ENCODE results near the gene SHPK. TPM values are rescaled to one million over a fixed set of nuclear protein-coding genes. Genes with fewer than 3 reads are reported as not detected.
A peak's percentile ranks its signal among the peaks of the same experiment; 100 is the strongest.

Gene SHPK
- total RNA-seq, 1 experiment from 2014 or later, result 4.9 TPM

DNA sequence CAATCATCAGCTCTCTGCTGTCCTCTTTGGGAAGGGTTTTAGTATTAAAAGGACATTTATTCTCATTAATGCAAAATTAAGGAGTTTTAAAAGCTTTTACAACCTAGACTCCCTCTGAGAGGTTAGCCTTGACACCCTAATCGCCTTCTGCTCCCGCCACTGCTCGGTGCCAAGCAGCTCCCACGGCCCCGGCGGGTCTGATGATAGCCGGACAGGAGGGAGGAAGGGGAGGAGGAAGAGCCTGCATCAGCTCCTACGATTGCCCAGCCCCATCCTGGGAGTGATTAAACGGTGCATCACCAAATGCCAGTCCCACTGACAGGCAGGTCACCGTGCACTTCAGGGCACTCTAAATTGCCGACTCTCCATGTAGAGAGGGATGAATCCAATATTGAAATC is 8.3 kb downstream of the SHPK start:
- DNase-seq (ENCODE audit: low spot score), result no peak

DNA sequence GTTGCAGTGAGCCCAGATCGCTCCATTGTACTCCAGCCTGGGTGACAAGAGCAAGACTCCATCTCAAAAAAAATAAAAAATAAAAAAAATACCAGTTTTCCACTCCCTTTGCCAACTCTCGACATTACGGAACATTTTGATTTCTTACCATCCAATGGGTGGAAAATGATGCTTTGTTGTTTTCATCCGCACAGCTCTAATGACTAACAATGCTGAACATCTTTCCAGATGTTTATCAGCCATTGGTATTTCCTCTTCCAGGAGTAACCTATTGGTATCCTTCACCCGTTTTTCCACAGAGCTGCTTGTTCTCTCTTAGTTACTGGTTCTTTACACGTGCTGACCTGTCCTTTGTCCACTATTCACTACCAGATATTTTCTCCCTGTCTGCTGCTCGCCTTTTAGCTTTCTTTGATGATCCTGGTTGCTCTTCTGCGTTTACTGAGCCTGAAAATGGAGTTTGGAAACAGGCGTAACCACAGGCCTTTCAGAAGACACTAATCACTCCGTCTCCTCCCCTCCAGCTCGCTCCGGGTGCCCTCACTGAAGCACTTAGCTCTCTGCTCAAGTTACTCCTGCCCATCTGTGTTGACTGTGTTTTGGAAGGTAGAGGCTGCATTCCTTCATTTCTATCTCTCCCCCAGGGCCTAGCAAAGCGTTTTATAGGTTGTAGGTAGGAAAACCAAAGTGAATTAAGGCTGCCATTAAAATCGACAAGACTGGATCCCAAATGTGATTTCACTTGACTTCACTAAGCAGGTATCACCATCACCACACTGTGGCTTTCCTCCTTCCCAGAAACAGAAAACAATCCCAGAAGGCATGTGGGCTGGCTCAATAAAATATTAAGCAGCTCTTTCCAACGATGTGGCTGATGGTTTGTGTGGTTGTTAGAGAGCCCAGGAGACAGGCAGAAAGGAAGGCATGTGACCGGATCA is 8.9 kb downstream of the SHPK start:
- no peak for DNase-seq (ENCODE audit: low spot score)

GRCh38 chr17:3622977-3623594 is 13.0 kb downstream of the SHPK start:
- DNase-seq (ENCODE audit: low spot score), result no peak

- no peak for DNase-seq (ENCODE audit: low spot score)
Measured at GRCh38 chr17:3621146-3621720, 14.8 kb downstream of the SHPK start.

GRCh38 chr17:3615160-3615870 is 20.7 kb downstream of the SHPK start:
- no peak for DNase-seq (ENCODE audit: low spot score)

DNA sequence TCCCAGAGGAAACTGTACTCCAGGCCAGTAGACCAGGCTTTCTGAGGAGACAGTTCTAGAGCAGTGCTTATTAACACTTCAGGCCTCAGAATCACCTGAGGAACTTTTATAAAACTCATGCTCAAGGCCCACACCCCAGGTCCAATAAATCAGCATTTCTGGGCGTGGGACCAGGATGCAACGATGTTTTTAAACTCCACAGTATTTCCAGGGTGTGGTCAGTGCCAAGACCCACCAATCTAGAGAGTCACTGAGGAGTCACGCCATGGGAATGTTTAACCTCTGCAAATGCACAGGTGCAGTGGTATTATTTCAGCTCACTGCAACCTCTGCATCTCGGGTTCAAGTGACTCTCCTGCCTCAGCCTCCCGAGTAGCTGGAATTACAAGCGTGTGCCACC is 22.9 kb downstream of the SHPK start:
- DNase-seq (ENCODE audit: low spot score), result no peak

DNA sequence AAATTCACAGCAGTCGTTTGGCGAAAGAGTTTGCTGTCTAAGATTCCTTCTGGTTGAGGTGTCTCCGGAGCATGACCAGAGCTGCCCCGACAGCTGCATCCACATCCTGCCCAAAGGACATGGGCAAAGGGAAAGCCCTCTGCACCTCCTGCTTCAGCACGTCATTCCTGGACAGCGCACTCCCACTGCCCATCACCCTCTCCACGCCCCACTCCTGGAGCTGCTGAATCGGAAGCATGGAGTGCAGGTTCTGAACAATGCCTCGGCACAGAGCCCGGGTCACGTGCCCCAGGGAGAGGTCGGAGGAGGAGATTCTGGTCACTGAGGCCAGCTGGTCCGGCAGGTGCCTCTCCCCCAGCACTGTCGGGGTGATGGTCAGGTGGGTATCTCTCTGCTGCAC is 25.5 kb downstream of the SHPK start:
- no peak for DNase-seq (ENCODE audit: low spot score)

DNA sequence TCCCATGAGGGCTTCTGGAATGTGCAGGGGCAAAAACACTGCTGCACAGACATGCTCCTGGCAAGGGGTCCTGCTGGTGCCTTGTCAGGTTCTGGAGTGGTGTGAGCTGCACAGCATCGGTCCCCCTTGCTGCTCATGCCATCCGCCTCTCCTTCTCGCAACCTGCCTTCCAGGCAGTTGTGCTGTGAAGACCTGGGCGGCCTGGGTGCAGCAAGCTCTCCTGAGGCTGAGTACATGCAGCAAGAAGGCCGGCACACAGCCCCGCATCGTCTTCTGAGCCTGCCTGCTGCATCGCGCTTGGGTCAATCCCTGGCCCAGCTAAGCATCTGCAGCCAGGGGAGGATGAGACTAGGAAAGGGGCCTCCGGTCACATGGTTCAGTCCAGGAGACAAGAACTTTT is 26.4 kb downstream of the SHPK start:
- DNase-seq (ENCODE audit: low spot score), result no peak

GRCh38 chr17:3603870-3604259 is 32.2 kb downstream of the SHPK start:
- DNase-seq (ENCODE audit: low spot score), result no peak

GRCh38 chr17:3603119-3603869 is 32.8 kb downstream of the SHPK start:
- no peak for DNase-seq (ENCODE audit: low spot score)

- peak; percentile 21 for DNase-seq (ENCODE audit: low spot score)
Measured at GRCh38 chr17:3602499-3602898, 33.6 kb downstream of the SHPK start.

DNA sequence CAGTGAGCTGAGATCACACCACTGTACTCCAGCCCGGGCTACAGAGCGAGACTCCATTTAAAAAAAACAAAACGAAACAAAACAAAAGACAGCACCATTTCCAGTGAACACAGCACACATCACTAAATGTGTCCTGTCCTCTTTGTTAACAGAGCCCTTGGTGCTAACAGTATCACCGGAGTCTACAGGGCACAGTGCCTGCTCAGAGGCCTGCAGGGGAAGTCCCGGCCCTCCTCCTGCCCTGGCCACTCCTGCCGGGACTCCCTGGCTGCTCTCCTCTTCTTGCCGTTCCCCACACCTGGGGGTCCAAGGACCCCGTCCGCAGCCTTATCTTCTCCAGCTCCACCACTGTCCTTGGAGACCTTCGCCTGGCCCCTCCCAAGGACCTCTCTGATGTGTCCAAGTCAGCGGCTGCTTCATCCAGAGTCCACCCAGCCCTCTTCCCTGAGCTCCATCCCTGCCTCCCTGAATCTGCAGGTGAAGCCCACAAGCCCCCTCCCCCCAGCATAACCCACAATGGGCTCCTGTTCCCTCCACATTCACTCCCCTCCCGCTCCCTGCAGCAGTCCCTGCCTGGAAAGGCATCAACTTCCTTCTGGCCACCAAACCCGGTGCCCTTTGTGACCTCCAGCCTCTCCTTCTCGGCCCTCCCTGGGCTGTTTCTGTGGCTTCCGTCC is 35.4 kb downstream of the SHPK start:
- DNase-seq (ENCODE audit: low spot score), result no peak

- DNase-seq (ENCODE audit: low spot score), result no peak
Measured at GRCh38 chr17:3598078-3598477, 38.0 kb downstream of the SHPK start.

- no peak for DNase-seq (ENCODE audit: low spot score)
Measured at GRCh38 chr17:3596804-3597464, 39.1 kb downstream of the SHPK start.

DNA sequence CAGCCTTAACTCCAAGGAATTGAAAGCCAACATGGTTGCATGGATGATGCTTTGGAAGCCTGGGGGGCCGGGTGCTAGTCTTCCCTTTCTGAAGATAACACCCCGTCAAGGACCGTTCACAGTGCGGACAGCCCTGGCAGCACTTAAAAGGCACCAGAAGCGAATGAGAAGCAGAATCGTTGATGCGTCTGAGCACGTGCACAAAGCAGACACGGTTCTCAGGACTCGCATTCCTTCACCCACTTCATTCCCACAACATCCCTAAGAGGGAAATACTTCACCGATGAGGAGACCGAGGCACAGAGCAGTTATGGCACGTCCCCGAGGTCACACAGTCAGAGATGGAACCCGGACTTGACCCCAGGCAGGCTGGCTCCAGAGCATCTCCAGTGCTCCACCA is 41.1 kb downstream of the SHPK start:
- DNase-seq (ENCODE audit: low spot score), result no peak

DNA sequence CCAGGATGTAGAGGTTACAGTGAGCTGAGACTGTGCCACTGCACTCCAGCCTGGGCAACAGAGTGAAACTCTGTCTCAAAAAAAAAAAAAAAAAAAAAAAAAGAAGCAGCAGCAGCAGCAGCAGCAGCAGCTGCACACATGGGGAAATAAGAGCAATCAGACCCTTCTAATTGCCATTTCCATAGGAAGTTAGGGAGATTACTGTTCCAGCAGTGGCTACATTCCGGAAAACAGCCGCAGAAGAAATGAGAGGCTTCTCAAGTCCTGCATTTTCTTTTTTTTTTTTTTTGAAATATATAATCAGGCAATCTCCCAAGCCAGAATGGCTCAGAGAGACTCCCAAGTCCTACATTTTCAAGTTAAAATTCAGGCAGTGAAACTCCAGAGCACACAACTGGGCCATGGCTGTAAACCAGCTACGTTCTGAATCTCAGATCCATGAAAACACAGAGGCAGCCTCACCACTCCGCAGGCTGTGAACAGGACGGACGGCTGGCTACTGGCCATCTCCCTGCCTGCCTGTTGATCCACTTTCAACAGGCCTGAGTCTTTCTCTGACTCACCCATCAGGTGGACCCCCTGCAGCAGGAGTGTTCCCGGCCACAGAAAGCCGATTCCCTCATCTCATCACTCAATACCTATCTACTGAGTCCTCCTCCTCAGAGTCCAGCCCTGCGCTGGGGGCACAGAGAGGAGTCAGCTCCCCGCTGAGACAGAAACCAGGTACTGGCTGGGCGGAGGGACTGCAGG is 41.8 kb downstream of the SHPK start:
- no peak for DNase-seq (ENCODE audit: low spot score)

DNA sequence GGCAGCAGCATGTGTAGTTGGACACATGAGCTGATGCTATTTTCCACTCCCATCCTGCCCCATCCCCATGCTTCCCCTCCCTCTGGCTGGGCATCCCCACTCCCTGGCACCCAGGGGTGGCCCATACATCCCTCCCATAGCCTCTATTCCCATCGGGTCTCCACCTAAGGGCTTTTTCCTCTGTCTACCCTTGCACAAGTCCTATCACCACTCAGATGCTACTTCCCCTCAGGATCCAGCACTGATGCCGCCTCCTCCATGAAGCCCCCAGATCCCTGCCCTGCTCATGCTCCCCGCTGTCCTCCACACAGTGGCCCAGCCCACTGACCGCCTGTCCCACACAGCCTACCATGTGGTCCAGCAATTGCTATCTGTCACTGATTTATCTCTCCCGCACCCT is 42.7 kb downstream of the SHPK start:
- DNase-seq (ENCODE audit: low spot score), result no peak

- no peak for DNase-seq (ENCODE audit: low spot score)
Measured at GRCh38 chr17:3592216-3592860, 43.7 kb downstream of the SHPK start.

DNA sequence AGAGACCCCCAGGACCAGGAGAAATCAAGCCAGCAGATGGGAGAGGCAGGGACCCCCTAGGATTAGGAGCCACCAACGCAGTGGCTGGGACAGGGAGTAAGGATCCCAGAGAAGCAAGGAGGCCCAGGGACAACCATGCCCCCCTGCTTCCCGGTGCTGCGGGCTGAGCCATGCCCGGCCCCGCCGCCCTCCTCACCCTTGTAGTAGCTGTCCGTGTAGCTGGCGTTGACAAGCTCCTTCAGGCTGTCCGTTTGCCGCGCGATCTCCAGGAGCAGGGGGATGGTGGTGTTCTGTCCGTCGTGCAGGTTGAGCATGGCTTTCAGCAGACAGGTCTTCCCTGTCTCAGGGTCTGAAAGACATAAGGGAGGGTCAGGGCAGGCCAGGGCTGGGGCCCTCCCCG is 45.3 kb downstream of the SHPK start:
- DNase-seq (ENCODE audit: low spot score), result no peak
